GM18858 (cell line): ENCODE results near the gene EIF2B1.
A peak's percentile ranks its signal among the peaks of the same experiment; 100 is the strongest.

Experiments used
- ATAC-seq: cut with Tn5 transposase; IDR thresholded peaks from one replicate; pipeline ENCODE4 v1.9.1; 2021; ENCODE audit not compliant: unreplicated experiment

EIF2B1 gene

DNA sequence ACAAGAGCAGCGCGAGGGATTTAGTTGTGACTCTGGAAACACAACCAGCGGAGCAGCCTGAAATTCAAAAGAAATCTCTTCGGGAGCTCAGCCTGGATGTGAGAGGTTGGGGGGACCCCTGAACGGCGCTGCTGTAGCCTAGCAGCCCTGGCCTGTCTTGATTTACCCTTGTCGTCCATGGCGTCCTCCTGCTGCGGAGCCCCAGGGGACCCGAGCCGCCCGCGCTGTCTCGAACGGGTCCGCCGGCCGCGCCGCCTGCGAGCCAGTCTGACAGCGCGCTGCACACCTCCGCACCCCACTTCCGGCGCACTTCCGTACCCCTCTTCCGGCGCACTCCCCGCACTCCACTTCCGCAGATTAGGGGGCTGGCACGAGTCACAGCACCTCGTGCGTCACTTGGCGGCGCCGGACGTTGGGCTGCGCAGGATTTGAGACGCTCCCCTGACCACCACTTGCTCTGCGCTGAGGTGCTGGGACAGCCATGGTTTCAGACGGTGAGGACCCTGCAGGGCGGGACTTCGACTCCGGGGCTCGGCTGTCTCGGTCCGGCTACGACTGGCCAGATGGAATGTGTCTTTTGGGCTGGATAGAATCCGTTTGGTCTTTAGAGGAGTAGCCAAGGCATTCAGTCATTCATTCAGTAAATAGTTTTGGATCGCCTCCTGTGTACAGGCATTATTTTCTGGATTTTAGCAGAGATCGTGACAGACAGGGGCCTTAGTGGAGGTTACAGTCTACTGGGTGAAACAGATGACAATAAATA, at the start of gene EIF2B1, which contains the start of gene GTF2H3:
TSS of gene EIF2B1 (minus strand) at position 308 of the 763 bp plus-strand sequence. CDS start at position 179, 129 bp downstream.
TSS of gene GTF2H3 (plus strand) at position 451 of the 763 bp plus-strand sequence. CDS start at position 482, 31 bp downstream.
- ATAC-seq: peak; percentile 92

DNA sequence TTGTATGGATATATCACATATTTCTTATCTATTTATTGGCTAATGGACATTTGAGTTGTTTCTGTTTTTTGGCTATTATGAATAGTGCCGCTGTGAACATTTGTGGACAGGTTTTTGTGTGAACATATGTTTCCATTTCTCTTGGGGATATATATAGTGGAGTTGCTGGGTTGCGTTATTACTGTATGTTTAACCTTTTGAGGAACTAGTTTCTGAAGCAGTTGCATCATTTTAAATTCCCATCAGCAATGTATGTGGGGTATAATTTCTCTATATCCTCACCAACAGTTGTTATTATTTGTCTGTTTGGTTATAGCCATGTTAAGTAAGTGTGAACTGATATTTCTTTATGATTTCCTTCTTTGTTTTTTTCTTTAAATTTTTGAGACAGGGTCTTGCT, 48.1 kb upstream of the EIF2B1 start:
- no peak for ATAC-seq

DNA sequence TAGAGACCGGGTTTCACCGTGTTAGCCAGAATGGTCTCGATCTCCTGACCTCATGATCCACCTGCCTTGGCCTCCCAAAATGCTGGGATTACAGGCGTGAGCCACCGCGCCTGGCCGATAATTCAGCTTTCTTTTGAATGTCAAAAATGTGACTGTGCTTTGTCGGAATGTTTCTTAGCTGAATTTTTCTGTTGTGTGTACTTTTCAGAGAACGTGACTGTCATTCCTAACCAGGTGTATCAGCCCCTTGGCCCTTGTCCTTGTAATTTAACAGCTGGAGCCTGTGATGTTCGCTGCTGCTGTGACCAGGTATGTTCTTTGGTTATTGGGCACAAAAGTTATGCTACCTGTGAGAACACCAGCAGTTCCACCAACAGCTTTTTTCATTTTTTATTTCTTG, 45.5 kb upstream of the EIF2B1 start:
- ATAC-seq: no peak

DNA sequence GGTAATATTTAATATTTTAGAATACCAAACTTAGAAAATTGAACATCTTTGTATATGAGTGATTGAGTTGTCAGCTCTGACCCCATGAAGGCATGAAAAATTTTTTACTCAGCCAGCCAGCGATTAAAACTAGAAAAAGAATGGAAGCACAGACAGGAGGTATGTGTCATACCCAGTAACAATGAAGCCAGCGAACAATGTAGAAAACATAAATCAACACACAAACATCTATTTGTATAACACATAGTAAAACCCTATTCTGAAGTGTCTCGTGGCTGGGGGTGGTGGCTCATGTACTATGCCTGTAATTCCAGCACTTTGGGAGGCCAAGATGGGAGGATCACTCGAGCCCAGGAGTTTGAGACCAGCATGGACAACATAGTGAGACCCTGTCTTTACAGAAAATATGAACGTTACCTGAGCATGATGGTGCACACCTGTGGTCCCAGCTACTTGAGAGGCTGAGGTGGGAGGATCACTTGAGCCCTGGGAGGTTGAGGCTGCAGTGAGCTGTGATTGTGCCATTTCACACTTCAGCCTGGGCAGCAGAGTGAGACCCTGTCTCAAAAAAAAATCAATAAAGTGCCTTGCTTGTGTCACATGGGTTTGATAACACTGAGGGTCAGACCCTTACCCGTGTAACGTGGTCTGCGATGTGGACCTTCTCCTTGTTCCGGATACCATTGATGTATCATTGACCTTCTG, 43.3 kb upstream of the EIF2B1 start:
- no peak for ATAC-seq

DNA sequence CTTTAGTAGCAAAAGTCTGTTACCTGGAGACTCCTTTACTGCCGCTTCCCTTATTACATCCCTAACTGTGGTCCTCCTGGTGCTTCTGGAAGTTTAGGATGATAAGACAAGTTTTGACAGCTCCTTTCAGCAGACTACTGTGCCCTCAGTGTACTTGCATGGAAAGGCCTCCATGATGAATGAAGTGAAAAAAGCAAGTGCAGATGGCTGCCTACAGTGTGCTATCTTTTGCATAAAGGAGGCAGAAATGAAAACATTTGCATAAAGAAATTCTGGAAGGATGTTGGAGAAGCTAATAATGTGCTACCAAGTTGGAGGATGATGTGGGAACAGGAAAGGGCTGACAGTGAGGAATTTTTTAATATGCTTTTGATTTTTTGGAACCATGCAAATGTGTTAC, 42.0 kb upstream of the EIF2B1 start:
- no peak for ATAC-seq

DNA sequence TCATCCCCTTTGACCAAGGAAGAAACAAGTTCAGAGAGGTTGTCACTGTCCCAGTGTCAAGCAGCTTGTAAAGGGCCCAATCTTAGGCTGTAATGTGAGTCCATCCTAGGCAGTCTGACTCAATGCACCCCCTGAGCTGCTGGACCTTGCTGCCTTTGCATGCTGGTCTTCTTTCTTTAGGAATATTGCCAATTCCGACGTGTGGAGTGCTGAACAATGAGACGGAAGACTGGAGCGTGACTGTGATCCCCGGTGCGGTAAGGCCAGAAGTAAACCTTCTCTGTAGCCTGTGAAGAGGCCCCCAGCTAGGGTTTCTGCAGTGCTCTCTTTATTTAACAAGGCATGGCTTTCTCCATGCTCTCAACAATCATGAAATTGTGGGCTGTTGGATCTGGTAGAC, 38.4 kb upstream of the EIF2B1 start:
- ATAC-seq: no peak

DNA sequence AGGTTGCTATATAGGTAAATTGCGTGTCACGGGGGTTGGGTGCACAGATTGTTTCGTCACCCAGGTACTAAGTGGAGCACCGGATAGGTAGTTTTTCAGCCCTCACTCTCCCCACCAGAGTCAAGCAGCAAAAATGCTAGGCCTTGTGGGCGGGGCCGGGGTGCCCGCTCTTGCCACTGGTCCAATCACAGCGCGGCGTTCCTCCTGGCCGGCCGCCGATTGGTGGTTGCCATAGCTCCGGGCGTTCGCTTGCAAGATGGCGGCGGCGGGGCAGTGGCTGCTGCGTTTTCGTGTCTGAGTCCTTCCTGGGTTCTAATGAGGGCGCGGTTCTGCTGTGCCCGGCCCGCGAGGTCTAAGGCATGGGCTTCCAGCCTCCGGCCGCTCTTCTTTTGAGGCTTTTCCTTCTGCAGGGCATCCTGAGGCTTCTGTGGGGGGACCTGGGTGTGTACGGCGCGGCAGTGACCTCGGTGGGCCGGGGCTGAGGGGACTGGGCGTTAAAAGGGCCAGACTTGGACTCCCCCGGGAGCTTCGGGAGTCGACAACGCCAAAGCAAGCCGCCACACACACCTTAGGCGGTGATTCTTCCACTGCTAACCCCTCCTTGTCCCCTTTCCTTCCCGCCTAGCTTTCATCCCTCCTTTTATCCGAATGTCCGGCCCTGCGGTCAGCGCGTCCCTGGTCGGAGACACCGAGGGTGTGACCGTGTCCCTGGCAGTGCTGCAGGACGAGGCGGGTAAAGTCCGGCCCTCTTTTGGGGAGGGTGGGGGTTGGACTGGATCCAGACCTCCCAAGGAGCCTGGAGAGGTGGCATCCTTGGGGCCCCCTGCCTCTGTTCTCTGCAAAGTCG, 37.6 kb upstream of the EIF2B1 start, which contains the start of gene TCTN2:
TSS of gene TCTN2 (plus strand) at position 232 of the 847 bp plus-strand sequence. CDS start at position 360, 128 bp downstream.
- peak; percentile 99 for ATAC-seq

DNA sequence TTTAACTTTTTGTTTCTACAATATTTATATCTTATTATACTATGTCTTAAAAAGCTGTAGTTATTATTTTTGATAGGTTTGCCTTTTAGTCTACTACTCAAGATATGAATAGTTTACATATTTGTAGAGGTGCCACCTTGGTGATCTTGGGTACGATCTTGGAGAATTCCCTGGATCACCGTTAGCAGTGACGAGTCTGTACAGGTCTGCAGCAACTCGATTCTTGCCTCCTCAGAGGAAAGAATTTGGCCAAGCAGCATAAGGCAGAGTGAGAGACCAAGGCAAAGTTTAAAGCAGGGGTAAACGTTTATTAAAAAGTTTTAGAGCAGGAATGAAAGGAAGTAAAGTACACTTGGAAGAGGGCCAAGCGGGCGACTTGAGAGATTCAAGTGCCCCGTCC, 34.3 kb upstream of the EIF2B1 start:
- no peak for ATAC-seq

DNA sequence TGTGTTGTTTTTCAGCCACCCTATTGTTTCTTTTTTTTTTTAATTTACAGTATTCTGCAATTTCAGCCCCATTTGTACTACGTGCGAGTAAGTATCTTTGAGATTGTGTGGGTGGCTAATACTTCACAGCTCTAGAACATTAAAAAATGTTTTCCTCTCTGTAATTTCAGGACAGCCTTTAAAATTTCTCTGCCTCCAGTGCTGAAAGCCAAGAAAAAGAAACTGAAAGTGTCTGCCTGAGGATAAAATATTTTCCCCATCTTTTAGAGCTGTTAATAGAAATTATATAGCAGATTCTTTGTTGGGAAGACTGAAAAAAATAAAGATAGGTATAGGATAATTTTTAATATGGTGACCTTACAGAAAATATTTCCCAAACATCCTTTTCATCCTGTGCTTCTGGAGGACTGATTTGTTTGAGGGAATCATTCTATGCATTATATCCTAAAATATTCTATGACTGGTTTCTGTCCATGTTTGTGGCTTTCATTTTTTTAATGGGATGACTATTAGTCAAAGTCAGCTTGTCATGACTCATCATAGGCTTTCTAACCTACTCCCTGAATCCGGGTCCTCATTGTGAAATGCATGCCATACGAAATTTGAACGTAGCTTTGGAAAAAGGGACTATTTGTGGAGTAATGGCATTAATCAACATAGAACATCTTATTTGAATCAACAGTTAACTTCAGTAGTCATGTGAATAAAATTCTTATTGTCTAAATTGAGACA, 26.7 kb upstream of the EIF2B1 start:
- ATAC-seq: no peak

DNA sequence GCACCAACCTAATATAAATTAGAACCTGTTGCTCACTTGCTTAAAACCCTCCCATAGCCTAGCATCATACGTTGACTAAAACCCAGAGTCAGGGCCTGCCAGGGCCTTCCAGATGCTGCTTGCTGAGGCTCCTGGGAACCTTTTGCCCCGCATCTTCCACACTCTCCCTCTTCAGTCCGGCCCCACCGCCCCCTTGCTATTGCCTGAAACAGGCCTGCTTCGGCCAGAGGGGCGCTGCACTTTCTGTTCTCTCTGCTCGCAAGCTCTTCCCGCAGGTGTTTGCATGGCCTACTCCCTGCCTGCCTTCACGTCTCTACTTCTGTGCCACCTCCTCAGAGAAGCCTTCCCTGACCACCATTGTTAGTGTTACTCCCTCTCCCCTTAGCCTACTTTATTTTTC, 23.7 kb upstream of the EIF2B1 start:
- ATAC-seq: no peak

DNA sequence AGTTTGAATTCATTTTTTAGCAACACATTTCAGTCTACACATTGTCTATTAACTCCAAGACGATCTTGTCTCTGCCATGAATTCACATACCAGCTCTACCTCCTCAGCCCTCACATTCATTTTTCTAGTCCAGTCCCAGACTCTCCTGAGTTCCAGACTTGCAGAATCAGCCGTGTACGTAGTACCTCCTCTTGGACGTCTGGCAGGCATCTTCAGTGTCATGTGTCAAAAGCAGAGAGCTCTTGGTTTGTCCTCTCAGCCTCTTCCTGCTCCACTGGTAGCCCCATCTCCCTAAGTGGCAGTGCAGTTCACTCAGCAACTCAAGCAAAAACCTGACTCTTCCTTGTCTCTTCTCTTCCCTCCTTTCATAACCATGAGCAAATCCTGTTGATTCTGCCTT, 22.9 kb upstream of the EIF2B1 start:
- ATAC-seq: no peak

DNA sequence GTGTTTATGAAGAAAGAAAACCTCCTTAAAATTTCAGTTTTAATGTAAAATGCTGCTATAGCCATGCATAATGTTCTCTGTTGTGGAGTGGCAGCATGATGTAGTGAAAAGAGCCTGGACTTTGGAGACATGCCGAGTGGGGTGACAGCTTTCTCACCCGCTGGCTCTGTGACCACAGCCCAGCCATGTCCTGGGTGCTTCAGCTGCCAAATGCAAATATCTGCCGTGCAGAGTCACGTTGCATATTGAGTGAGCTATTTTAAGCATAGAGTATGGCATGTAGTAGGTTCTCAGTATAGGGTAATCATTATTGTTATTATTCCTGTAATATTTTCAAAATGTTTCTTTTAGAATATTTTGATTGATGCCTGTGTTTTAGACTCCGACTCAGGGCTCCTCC, 21.9 kb upstream of the EIF2B1 start:
- ATAC-seq: peak; percentile 88

DNA sequence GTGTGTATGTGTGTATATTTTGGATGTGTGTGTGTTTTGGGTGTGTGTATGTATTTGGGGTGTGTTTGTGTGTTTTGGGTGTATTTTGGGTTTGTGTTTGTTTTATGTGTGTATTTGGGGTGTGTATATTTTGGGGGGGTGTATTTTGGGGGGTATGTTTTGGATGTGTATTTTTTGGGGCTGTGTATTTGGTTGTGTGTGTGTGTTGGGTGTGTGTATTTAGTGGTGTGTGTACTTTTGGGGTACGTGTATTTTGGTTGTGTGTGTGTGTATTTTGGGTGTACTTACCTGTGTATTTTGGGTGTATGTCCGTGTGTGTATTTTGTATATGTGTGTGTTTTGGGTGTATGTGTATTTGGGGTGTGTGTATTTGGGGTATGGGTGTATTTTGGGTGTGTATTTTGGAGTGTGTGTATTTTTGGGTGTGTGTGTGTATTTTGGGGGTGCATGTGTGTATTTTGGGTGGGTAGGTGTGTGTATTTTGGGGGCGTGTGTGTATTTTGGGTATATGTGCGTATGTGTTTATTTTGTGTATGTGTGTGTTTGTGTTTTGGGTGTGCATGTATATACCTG, 20.7 kb upstream of the EIF2B1 start:
- no peak for ATAC-seq

DNA sequence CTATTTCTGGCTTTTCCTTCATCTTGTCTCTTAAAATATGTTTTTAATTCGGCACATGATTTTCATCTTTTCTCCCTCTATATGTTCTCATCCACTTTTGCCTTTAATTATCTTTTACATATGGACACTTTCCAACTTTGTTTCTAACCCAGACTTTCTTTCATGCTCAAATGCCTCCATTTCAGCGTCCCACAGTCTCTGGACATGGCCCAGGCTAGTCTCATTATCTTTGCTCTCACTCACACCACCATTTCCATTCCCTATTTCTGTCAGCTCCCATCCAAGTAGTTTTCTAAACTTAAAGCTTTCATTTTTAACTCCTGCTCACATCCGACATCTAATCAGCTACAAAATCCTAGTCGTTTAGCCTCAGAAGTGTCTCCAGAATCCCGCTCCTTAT, 14.9 kb upstream of the EIF2B1 start:
- no peak for ATAC-seq

DNA sequence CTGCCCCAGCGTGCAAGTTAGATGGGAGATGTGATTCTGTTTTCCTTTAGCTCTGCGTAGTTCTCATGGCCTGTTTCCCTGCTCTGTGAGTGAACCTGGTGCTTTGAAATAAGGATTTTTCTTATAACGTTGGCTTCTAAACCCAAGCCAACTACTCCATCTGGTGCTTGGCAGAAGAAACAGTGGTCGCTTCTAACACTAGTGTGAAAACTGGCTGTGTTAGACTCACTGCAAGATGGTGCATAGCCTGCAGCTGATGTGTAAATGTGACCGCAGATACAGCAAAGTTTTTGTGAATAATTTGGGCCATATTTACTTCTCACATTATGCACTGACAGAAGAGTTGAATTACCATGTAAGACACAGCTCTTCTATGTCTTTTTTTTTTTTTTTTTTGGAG, 12.4 kb upstream of the EIF2B1 start:
- ATAC-seq: no peak

DNA sequence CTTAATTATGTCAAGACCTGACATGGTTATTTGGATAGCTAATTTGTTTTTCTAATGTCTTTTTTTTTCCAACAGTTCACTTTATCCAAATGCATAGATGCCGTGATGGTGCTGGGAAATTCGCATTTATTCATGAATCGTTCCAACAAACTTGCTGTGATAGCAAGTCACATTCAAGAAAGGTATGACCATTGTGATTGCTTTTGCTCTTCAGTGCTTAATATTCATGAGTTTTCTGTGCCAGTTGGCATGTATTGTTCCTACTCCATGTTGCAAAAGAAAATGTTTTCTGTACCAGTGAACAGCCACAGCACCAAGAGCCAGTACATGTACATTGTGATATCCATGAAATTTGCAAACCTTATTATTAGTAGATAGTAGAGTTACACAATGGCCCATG, 11.9 kb upstream of the EIF2B1 start:
- ATAC-seq: no peak

DNA sequence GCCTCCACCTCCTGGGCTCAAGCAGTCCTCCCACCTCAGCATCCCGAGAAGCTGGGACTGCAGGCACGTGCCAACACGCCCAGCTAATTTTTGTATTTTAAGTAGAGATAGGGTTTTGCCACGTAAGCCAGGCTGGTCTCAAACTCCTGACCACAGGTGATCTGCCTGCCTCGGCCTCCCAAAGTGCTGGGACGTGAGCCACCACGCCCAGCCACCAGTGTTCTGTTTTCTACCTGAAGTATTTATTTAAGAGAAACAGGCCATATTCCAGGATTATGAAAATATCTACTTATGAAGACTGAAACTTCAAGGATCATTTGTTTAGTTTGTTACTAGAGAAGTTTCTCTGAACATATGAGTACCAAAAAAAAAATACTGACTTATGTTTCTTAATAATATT, 10.4 kb upstream of the EIF2B1 start:
- ATAC-seq: no peak

DNA sequence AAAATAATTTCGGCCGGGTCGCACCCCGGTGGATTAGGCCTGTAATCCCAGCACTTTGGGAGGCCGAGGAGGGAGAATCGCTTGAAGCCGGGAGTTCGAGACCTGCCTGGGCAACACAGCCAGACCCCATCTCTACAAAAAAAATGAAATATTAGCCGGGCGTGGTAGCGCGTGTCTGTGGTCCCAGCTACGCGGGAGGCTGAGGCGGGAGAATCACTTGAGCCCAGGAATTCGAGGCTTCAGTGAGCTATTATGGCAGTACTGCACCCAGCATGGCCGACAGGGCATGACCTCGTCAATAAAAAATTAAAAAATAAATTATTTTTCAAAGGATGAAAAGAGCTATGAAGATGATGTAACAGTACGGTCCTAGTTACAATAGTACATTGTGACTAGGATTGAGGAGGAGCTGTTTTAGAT, 666 bp upstream of the EIF2B1 start:
- ATAC-seq: no peak

DNA sequence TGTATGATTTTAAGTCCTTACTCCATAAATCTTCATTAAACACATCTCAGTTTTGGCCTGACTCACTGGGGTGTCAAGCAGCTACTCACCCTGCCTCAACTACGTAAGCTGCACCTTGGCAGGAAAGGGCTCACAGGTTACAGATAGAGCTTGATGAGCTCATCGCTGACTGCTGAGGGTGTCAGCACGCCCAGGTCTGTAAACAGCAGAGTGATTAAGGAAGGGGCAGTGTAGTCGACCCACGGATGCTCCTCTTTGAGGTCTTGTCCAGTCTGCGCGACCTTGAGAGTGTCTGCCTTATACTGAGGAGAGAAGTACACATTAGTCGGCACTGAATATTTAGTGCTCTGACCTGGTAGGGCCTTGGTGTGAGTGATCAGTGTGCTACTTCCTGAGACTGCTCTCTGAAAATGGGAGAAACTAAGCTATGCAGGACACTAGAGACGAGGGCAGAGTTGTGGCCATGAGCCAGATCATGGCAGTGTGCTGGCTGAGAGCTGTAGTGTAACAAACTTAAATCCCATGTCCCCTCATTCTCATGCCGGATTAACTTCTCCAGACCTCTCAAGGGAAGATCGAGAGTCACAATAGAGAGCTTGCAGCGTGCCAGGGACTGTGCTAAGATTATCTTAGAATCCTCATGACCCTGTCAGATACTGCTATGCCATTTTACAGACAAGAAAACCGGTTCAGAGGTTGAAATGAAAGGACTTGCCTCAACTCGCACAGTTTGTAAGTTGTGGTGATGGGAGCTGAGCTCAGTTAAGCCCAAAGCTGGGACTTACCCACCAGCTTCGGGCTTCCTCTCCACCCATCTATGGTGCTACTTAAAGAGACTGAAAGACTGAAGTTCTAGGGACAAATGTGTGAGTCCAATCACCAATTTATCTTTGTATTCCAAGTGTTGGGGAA, 11.6 kb downstream of the EIF2B1 start:
- ATAC-seq: no peak
